HG03159 (cell line): ENCODE data around the gene SLC5A2.
"Not testable (repeated sequence)": the region's sequence is repeated elsewhere in the genome, so short reads cannot be mapped to it uniquely, and the experiment has no call there.

Experiments
- ATAC-seq: cut with Tn5 transposase; IDR thresholded peaks from one replicate; pipeline ENCODE4 v1.9.1; 2021; ENCODE audit warnings: mild to moderate bottlenecking, moderate library complexity; ENCODE audit not compliant: unreplicated experiment

The SLC5A2 gene

GRCh38 chr16:31483081-31483480, at the start of gene SLC5A2:
TSS of gene SLC5A2 (plus strand) at chr16:31483123. CDS start at chr16:31483137, 14 bp downstream.
- no peak for ATAC-seq

- no peak for ATAC-seq
Observed at GRCh38 chr16:31435341-31436220, 47.3 kb upstream of the SLC5A2 start.

GRCh38 chr16:31436221-31437045, 46.5 kb upstream of the SLC5A2 start:
- no peak for ATAC-seq

- ATAC-seq, result no peak
Observed at GRCh38 chr16:31438414-31438813, 44.5 kb upstream of the SLC5A2 start.

- not testable (repeated sequence) for ATAC-seq
Observed at GRCh38 chr16:31439023-31439422, 43.9 kb upstream of the SLC5A2 start.

- no peak for ATAC-seq
Observed at GRCh38 chr16:31439519-31439918, 43.4 kb upstream of the SLC5A2 start.

- no peak for ATAC-seq
Observed at GRCh38 chr16:31440516-31441184, 42.3 kb upstream of the SLC5A2 start.

- no peak for ATAC-seq
Observed at GRCh38 chr16:31441956-31442355, 41.0 kb upstream of the SLC5A2 start.

GRCh38 chr16:31445931-31446330, 37.0 kb upstream of the SLC5A2 start:
- not testable (repeated sequence) for ATAC-seq

- no peak for ATAC-seq
Observed at GRCh38 chr16:31451201-31451600, 31.7 kb upstream of the SLC5A2 start.

- ATAC-seq, result no peak
Observed at GRCh38 chr16:31451681-31452351, 31.1 kb upstream of the SLC5A2 start.

GRCh38 chr16:31452631-31453106, 30.3 kb upstream of the SLC5A2 start:
- ATAC-seq, result no peak

- no peak for ATAC-seq
Observed at GRCh38 chr16:31453255-31454204, 29.4 kb upstream of the SLC5A2 start.

- no peak for ATAC-seq
Observed at GRCh38 chr16:31455601-31456314, 27.2 kb upstream of the SLC5A2 start.

GRCh38 chr16:31456988-31457360, 25.9 kb upstream of the SLC5A2 start:
- no peak for ATAC-seq

- ATAC-seq, result no peak
Observed at GRCh38 chr16:31458073-31458843, 24.7 kb upstream of the SLC5A2 start.

- ATAC-seq, result peak; percentile 72
Observed at GRCh38 chr16:31458844-31459686, 23.9 kb upstream of the SLC5A2 start, which contains the start of gene ARMC5. TSS of gene ARMC5 (plus strand) at chr16:31459501. CDS start at chr16:31459525, 24 bp downstream.
